ENCODE results near the gene PKD1.

- TF ChIP-seq CTCF (IDR thresholded peaks at IDR 0.05): no peak
- TF ChIP-seq POLR2A (IDR thresholded peaks at IDR 0.05): no peak
Observed at GRCh38 chr16:2075631-2076030, 60.1 kb downstream of the PKD1 start.

Measured in body of pancreas (tissue), 4 donors.